GM18868 (cell line): ENCODE data around the gene CLN5.

ENCODE experiments used
- ATAC-seq: cut with Tn5 transposase; IDR thresholded peaks from one replicate; pipeline ENCODE4 v1.9.1; 2021; ENCODE audit warnings: mild to moderate bottlenecking, moderate library complexity; ENCODE audit not compliant: unreplicated experiment

The CLN5 gene

DNA sequence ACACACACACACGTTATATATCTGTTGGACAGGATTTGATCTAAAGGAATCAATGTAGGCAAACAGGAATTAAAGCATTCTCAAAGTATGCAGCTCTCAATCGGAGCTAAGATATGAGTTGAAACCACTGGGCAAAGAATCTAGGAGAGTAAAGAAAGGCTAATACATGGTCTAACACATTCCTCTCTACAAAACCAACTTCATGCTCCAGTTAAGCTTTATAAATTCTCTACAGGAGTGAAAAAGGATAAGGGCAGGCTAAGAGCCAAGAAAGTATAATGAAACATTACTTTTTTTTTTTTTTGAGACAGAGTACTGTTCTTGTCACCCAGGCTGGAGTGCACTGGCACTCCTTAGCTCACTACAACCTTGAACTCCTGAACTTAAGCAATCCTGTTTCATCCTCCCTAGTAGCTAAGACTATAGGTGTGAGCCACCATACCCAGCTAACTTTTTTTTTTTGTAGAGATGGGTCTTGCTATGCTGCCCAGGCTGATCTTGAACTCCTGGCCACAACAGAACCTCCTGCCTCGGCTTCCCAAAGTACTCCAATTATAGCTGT lies 24.5 kb downstream of the CLN5 start:
- no peak for ATAC-seq

DNA sequence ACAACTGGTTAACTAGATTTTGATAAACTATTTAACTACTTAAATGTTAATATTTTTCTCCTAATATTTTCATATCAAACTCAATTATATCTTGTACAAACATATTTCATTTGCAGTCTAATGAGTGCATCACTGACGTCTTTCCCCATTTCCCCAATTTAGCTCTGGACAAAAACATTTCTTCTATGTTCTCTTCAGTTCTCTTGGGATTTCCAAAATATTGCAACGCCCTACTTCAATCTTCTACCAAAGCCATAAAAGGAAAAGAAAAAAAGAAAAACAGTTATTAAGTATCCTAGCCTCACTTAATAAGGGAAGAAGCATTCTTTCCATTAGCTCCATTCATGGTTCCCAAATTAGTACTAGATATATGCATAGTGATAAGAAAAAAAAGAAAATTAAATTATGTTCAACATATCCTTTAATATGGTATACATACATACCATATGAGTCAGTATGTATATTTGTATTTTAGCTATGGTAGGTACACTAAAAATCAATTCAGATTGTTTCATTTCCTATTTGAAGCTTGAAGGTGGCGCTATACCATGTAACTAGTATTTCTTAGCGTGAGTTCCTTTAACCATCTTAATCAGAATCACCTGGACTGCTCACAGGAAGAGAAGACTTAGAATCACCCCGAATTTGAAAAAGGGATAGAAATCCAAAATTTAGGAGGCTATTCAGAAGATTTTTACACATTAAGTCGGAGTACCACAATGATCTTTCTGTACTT lies 25.2 kb downstream of the CLN5 start:
- ATAC-seq, result no peak

DNA sequence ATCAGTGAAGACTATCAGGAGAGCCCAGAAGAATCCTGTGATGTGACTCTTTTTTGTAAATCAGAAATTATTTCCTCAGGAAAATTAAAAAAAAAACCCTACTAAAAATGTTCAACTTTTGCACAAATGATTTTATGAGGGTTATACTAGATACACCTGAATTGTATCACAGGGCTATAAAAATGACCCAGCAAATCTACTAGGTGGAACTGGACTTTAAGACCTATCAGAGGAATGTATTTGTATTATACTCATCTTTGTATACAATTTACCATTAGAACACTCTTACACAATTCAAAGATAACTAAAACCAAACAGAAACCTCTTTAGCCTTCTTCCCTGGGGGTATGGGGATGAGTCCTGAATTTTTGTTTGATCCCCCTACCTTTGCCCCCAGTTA lies 27.9 kb downstream of the CLN5 start:
- no peak for ATAC-seq

DNA sequence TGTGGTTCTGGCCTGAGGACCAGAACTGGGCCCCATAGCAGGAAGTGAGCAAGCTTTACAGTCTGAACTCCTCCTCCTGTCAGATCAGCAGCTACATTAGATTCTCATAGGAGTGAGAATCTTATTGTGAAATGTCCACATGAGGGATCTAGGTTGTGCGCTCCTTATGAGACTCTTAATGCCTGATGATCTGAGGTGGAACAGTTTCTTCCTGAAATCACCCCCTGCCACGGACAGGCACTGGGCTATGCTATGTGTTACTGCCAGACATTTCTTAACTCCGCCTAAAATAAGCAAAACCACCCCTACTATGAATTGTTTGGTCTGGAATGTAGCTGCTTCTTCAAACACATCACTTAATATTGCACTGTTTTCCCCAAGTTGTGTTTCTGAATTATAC lies 30.5 kb downstream of the CLN5 start:
- no peak for ATAC-seq

- ATAC-seq, result peak; percentile 57
These were observed 34.5 kb downstream of the CLN5 start for GRCh38 chr13:77026255-77026860.

DNA sequence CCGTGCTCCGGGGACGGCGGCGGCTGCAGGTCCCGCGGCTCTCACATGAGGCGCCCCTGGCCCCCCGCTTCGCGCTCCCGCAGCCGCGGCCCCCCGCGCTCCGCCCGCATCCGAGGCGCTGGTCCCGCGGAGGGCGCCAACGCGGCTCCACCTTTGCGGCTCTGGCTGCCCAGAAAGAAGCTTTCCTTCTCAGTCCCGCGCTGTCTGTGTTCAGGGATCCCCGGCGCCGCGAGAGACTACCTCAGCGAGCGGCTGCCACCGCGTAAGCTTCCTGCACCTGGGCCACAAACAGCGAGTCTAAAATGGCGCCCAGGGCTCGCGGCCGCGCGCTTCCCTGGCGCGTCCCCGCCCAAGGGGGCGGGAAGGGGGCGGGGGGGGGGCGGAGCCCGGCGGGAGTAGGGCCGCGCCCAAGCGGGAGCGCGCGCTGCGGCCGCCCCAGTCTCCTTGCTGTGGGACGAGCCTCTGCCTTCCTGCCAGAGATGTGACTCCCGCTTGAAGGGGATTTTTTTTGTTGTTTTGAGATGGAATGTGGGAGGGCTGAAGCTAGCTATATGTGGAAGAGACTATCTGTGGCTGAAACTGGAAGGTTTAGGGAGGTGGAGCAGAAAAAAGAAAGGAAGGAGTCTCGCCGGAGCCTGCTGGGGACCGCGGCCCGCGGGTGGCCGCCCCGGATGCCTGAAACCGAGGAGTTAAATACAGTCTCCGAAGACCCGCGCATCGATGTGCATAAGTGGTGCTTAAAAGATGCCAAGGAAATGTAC lies 35.2 kb downstream of the CLN5 start, which contains the start of gene FBXL3:
Gene FBXL3, minus strand, starts transcription at position 299 of the 761 bp plus-strand sequence. CDS start 5,299 bp downstream, outside the sequence.
- ATAC-seq, result peak; percentile 59

GRCh38 chr13:77028202-77028601 lies 36.3 kb downstream of the CLN5 start:
- no peak for ATAC-seq

DNA sequence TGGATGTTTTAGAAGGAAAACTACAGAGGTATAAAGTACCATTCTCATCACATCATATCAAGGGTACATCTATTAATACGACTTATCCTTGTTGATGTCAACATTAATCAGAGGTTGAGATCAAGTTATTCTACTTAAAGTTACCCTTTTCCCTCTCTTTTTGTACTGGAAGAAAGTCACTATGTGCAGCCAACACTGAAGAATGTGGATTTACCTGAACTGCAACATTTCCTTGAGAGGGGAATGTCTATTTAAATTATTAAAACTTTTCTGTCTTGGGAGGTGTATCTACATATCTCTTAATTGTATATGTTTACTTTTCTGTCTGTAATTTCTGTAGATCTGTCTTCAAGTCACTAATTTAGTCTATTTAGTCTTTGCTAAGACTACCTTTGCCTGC lies 37.6 kb downstream of the CLN5 start:
- ATAC-seq, result no peak

- no peak for ATAC-seq
These were observed 39.9 kb downstream of the CLN5 start for GRCh38 chr13:77031656-77032243.

DNA sequence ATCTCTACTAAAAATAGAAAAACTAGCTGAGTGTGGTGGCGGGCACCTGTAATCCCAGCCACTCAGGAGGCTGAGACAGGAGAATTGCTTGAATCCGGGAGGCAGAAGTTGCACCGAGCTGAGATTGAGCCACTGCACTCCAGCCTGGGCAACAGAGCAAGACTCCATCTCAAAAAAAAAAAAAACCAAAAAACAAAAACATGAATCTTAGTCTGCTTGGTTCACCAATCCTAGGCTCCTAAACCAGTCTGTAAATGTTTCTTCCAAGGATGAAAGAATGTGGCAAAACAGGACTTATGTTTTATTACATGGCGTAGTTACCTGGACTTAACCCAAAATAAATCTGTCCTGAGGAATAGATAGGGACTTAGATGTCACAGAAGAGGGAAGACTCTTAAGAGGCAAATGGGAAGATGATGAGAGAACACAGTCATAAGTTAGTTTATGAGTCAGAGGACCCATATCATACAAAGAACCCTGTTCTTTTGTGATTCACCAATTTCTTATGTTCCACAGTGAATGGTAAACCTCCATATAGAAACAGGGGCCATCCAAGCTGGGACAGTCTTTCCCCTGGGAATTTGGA lies 41.9 kb downstream of the CLN5 start:
- no peak for ATAC-seq

GRCh38 chr13:77034881-77035280 lies 43.0 kb downstream of the CLN5 start:
- no peak for ATAC-seq

GRCh38 chr13:77036279-77036678 lies 44.4 kb downstream of the CLN5 start:
- ATAC-seq, result no peak

DNA sequence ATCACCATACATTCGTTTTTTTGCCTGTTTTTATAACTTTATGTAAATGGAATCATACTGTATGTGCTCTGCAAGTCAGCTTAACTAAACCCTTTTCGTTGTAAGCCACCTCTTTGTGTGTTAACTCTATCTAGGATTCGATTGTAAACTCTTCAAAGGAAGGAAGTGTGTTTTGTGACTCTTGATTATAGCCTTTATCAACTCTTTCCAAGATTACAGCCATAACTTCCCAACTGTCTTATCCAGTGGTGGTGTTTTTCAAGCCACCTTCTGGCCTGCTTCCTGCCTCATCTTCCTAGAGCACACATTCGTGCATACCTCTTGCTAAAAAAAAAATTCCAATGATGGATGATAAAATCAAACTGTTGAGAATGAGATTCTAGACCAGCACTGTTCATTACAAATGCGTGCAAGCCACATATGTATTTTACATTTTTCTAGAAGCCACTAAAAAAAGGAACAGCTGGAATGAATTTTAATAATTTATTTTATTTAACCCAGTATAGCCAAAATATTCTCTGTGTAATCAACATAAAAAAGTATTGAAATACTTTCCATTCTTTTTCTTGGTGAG lies 47.1 kb downstream of the CLN5 start:
- no peak for ATAC-seq

DNA sequence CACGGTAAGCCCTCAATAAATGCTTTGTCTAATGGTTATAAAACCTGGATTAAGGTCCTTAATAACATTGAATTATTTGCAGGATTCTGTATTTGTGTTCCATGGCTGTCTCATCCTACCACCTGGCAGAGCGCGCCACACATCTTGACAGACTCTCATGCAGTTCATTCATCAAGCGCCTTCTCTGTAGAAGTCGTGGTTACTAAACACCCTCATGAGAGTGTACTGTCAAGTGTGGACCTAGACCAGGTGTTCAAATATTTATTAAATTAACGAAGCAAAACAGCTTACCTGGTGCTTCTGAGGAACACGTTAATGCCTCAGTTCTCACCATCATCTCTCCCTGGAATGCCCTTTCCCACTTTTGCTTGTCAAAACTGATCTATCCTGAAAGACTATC lies 48.2 kb downstream of the CLN5 start:
- ATAC-seq, result no peak

- no peak for ATAC-seq
These were observed 49.0 kb downstream of the CLN5 start for GRCh38 chr13:77040835-77041234.

DNA sequence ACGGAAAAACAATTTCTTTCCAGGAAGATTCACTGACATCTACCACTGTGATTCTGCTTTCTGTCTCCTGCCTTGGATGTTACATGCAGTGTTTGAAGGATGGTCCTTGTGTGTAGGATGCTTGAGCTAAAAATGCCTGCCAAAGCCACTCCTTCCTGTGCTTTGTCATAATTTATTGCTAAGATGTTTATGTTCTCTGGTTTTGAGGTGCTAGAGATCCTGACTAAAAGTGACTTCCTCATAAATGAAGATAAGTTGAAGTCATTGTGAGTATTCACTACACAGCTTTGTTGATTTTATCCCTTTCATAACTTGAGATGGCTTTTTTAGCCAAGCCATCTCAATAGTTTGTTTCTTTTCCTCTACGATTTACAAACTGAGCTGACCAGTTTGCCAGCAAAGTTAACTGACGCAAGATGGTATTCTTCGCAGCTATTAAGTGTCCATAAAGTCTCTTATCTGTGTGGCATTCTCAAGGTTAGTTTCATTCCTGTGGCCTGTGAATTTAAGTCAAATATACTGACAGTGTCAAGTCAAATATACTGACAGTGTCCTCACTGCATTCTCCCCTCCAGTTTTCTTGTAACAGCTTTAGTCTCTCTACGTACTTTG lies 50.8 kb downstream of the CLN5 start:
- ATAC-seq, result no peak

DNA sequence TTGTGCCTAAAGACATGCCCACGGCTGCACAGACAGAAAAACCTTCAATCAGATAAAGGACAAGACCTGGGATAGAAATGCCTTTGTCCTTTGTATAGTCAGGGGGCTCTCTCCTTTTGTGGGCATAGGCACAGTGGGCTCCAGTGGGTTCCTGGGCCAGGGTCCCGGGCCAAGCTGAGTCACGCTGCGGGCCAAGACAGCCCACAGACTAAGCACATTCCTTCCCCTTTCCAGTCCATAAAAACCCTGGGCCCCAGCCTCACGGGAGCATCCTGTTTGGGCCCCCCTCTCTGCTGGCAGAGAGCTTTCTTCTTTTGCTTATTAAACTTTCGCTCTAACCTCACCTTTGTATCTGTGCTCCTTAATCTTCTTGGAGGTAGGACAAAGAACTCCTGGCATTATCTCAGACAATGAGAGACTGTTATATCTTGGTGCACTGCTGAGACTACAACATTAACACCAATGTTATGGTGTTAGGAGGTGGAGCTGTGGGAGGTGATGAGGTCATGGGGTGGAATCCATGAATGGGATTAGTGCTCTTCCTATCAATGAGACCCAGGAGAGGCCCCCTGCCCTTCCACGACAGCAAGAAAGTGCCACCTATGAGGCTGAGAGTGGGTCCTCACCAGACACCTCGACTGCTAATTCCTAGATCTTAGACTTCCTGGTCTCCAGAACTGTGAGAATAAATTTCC lies 55.9 kb downstream of the CLN5 start:
- no peak for ATAC-seq

DNA sequence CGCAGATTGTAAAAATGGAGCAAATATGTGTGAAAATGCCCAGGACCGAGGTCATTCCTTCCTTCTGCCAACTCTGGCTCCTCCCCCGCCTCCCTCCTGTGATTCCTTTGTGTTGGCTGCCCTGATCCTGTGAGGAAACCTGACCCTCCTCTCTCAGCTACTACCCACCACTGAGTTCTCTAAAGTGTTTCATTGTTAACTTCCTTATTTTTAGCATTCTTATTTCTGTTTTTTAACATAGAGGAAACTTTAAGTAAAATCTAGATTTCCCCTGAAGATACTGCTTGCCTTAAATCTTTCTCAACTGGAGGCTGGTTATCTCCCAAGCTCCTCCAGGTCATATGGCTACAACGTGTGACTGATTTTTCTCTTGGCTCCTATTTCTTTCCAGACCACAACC lies 56.8 kb downstream of the CLN5 start:
- ATAC-seq, result no peak

- no peak for ATAC-seq
These were observed 61.3 kb downstream of the CLN5 start for GRCh38 chr13:77053192-77053591.
